ENCODE data around the gene ACSBG1.

DNA sequence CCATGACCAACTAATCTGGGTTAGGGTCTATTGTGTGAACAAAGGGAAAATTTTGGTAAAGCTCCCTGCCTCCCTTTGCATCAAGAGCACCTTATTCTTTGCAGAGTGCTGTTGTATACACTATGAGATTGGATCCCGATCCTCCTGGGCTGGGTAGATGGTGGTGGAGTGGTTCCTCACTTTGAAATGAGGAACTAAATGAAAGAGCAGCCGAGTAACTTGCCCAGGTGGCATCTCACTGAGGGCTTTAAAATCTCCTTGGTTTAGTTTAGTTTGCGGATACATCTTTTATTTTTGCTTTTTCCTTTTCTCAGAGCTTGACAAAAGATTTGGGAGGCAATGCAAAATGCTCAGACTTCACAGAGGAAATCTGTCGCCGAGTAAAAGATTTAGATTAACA lies 65.8 kb downstream of the ACSBG1 start:
- TF ChIP-seq, protein P1, sequence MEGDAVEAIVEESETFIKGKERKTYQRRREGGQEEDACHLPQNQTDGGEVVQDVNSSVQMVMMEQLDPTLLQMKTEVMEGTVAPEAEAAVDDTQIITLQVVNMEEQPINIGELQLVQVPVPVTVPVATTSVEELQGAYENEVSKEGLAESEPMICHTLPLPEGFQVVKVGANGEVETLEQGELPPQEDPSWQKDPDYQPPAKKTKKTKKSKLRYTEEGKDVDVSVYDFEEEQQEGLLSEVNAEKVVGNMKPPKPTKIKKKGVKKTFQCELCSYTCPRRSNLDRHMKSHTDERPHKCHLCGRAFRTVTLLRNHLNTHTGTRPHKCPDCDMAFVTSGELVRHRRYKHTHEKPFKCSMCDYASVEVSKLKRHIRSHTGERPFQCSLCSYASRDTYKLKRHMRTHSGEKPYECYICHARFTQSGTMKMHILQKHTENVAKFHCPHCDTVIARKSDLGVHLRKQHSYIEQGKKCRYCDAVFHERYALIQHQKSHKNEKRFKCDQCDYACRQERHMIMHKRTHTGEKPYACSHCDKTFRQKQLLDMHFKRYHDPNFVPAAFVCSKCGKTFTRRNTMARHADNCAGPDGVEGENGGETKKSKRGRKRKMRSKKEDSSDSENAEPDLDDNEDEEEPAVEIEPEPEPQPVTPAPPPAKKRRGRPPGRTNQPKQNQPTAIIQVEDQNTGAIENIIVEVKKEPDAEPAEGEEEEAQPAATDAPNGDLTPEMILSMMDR (IDR thresholded peaks at IDR 0.05; ENCODE audit: borderline replicate concordance, extremely low read depth, low read length, poor library complexity, severe bottlenecking): no peak
- no peak for TF ChIP-seq EZH2 (IDR thresholded peaks at IDR 0.05; ENCODE audit: borderline replicate concordance, low read depth, low read length, severe bottlenecking)

All from DND-41 (cell line).